ENCODE results near the gene PXMP2.
"Not testable (repeated sequence)": the region's sequence is repeated elsewhere in the genome, so short reads cannot be mapped to it uniquely, and the experiment has no call there.

Gene PXMP2

DNA sequence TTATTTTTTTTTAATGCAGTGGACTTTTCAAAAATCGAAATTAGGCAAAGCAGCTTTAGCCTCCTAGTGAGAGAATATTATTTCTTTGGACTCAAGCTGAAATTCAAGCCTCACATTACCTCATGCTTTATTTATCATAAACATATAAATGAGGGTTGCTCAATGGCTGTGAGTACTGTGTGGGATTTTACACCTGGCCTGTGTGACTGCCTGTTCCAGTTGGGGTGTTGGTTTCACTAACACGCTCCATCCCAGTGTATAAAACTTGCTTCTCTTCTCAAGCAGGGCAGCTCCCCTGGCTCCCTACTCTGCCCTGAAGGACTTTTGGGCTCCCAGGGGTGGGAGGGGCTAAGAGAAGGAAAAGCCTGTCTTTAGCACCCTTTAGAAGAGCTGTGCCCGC is 59.2 kb downstream of the PXMP2 start:
- TF ChIP-seq, protein P1, sequence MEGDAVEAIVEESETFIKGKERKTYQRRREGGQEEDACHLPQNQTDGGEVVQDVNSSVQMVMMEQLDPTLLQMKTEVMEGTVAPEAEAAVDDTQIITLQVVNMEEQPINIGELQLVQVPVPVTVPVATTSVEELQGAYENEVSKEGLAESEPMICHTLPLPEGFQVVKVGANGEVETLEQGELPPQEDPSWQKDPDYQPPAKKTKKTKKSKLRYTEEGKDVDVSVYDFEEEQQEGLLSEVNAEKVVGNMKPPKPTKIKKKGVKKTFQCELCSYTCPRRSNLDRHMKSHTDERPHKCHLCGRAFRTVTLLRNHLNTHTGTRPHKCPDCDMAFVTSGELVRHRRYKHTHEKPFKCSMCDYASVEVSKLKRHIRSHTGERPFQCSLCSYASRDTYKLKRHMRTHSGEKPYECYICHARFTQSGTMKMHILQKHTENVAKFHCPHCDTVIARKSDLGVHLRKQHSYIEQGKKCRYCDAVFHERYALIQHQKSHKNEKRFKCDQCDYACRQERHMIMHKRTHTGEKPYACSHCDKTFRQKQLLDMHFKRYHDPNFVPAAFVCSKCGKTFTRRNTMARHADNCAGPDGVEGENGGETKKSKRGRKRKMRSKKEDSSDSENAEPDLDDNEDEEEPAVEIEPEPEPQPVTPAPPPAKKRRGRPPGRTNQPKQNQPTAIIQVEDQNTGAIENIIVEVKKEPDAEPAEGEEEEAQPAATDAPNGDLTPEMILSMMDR (IDR thresholded peaks at IDR 0.05; ENCODE audit: extremely low read depth, missing control alignments): no peak

DNA sequence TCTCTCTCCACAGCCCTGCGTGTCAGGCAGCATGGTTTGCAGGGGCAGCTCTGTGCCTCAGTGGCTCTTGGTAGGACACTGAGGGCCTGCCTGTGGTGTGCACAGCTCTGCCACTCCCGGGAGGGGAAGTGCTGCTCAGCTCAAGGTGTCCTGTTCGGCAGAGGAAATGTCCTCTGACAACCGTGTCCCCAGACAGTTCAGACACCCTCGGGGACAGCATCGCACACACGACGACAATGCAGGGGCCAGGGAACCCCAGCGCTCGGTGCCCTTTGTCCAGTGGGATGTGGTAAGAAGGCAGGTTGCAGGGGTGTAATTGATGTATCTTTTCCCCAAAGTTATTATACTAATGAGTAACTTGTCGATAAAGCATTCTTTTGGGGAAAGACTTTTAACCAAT is 60.0 kb downstream of the PXMP2 start:
- TF ChIP-seq, protein P1 (IDR thresholded peaks at IDR 0.05; ENCODE audit: extremely low read depth, missing control alignments): no peak
- no peak for DNase-seq (ENCODE audit: low spot score)

More for the DNA sequence above, 59.2 kb downstream of the PXMP2 start:
- DNase-seq (ENCODE audit: low spot score): no peak

GRCh38 chr12:132747896-132748295 is 60.5 kb downstream of the PXMP2 start:
- no peak for DNase-seq (ENCODE audit: low spot score)
- TF ChIP-seq, protein P1 (IDR thresholded peaks at IDR 0.05; ENCODE audit: extremely low read depth, missing control alignments): no peak

GRCh38 chr12:132748319-132748718 is 60.9 kb downstream of the PXMP2 start:
- TF ChIP-seq, protein P1 (IDR thresholded peaks at IDR 0.05; ENCODE audit: extremely low read depth, missing control alignments): no peak
- no peak for DNase-seq (ENCODE audit: low spot score)

DNA sequence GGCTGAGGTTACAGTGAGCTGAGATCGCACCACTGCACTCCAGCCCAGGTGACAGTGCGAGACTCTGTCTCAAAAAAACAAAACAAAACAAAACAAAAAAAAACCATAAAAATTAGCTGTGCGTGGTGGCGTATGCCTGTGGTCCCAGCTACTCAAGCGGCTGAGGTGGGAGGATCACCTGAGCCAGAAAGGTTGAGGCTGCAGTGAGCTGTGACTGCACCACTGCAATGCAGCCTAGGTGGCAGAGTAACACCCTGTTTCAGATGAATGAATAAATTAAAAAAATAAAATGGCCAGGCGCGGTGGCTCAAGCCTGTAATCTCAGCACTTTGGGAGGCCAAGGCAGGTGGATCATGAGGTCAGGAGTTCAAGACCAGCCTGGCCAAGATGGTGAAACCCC is 66.3 kb downstream of the PXMP2 start:
- DNase-seq (ENCODE audit: low spot score): not testable (repeated sequence)

DNA sequence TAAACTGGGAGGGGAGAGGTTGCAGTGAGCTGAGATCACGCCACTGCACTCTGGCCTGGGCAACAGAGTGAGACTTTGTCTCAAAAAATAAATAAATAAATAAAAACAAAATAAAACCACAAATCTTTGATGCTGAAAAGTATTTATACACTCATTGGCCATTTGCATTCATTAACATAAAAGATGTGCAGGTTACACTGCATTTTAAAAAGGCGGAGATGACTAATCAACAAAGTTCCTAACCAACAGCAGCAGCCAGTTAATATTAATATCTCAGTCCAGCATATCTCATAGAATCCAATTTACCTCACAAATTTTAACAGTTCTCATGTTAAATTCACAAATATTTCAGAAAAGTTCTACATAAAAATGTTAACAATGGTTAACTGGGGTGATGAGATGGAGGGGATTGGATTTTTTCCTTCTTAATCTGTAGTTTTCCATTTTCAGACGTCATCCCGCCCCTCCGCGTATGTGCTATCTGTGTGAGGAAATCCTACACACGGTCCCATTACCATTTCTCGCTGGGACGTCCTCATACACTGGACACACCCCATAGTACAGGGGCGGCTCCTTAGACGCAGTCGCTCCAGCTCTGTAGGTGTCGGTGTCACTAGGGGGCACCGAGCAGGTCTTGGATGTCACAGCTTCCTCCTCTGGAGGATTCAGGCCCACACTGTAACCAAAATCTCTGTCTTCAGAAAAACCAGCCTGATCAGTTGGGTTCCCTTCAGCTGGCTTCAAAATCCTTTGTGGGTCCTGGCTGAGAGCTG is 67.0 kb downstream of the PXMP2 start:
- DNase-seq (ENCODE audit: low spot score): no peak
- TF ChIP-seq, protein P1 (IDR thresholded peaks at IDR 0.05; ENCODE audit: extremely low read depth, missing control alignments): no peak
